GM19463 (cell line): Measurements from ENCODE around the gene TTC14.
"Not testable (repeated sequence)": the region's sequence is repeated elsewhere in the genome, so short reads cannot be mapped to it uniquely, and the experiment has no call there.

Experiments used
- ATAC-seq: cut with Tn5 transposase; IDR thresholded peaks from one replicate; pipeline ENCODE4 v1.9.1; 2021; ENCODE audit warnings: mild to moderate bottlenecking, moderate library complexity; ENCODE audit not compliant: unreplicated experiment

The TTC14 gene, protein sequence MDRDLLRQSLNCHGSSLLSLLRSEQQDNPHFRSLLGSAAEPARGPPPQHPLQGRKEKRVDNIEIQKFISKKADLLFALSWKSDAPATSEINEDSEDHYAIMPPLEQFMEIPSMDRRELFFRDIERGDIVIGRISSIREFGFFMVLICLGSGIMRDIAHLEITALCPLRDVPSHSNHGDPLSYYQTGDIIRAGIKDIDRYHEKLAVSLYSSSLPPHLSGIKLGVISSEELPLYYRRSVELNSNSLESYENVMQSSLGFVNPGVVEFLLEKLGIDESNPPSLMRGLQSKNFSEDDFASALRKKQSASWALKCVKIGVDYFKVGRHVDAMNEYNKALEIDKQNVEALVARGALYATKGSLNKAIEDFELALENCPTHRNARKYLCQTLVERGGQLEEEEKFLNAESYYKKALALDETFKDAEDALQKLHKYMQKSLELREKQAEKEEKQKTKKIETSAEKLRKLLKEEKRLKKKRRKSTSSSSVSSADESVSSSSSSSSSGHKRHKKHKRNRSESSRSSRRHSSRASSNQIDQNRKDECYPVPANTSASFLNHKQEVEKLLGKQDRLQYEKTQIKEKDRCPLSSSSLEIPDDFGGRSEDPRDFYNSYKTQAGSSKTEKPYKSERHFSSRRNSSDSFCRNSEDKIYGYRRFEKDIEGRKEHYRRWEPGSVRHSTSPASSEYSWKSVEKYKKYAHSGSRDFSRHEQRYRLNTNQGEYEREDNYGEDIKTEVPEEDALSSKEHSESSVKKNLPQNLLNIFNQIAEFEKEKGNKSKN

DNA sequence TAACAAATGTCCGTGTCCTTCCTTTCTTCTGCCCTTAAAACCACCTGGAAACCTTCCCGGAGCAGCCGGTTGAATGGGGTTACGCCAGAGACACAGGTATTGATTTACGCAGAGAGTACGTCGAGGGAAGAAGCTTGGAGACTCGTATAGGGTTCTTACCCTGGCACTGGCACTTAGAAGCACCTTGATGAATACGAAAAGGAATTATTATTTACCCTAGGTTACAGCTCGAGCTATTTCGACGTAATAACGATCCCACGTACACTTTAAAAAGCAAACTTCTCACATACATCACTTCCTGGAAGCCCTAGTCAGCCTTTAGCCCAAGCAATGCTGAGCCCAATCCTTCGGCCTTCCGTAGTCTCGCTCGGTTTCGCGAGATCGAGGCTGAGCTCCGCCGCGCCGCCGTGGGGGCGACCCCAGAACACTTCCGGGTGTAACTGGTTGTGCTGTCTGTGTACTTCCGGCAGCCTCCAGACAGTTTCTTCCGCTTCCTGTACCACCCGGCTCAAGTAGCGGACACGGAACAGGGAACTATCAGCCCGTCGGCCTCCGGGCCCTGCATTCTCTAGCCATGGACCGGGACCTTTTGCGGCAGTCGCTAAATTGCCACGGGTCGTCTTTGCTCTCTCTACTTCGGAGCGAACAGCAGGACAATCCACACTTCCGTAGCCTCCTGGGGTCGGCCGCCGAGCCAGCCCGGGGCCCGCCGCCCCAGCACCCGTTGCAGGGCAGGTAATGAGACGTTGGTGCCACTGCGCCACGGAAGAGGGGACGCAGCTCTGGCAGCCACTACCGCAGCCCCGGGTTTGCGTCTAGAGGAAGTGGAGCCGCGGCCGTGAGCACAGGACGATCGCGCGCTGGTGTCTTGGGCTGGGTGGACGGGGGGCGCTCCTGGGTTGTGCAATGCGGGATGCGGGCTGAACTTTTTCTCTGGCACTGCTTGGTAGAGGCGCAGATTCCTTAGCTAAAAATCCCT lies at the start of gene TTC14:
Gene TTC14 (plus strand): TSS at position 476 of the 979 bp plus-strand sequence. CDS start 99 bp downstream, at position 575.
- peak; percentile 97 for ATAC-seq

DNA sequence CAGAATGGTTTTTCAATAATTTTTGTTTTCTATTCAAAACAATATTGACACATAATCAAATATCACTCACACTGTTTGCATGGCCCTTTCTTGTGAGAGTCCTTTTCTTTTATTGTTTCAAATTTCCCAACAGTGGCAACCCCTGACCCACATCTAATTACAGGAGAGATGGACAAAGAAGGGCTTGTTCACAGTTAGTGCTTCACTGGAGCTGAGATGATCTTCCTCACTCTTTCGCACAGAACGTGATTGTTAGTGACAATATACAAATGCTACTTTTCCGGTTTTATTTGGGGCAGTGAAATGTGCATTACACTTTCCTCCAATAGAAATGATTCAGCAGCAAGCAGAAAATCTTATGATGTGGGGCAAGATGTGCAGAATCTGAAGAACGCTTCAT lies 38.6 kb upstream of the TTC14 start:
- ATAC-seq: no peak

DNA sequence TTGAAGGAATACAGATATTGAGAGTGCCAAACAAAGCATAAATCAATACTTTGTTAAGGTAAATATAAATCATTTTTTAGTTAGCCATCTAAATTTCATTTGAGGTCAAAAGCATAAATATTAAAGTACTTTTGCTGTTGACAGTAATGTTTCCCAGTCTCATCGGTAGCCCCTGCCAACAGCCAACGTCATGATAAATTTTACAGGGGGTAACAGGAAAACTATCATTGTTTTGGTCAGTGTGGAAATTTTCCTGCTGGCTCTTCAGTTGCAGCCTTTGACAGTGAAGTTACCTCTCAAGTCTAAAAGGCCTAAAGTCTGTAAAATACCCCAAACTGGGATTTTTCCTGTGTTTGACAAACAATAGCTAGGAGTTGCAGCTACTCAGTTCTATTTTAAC lies 37.3 kb upstream of the TTC14 start:
- no peak for ATAC-seq

DNA sequence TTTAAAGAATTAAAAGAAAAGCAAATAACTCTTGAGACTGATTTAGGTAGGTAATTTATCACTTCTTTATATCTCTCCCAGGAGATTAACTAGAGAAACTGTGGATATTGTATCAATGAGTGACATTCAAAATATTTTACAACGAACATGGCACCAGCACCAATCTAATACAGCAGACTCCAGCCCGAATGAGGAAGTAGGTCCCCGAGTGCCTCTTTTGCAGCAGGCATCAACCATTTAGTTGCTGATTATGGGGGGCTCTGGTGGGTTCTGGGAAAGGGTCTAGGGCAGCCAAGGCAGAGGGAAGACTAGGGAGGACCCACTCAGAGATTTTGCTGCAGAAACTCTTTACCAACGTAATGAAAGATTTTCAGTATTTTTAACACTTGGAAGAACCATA lies 31.7 kb upstream of the TTC14 start:
- ATAC-seq: no peak

DNA sequence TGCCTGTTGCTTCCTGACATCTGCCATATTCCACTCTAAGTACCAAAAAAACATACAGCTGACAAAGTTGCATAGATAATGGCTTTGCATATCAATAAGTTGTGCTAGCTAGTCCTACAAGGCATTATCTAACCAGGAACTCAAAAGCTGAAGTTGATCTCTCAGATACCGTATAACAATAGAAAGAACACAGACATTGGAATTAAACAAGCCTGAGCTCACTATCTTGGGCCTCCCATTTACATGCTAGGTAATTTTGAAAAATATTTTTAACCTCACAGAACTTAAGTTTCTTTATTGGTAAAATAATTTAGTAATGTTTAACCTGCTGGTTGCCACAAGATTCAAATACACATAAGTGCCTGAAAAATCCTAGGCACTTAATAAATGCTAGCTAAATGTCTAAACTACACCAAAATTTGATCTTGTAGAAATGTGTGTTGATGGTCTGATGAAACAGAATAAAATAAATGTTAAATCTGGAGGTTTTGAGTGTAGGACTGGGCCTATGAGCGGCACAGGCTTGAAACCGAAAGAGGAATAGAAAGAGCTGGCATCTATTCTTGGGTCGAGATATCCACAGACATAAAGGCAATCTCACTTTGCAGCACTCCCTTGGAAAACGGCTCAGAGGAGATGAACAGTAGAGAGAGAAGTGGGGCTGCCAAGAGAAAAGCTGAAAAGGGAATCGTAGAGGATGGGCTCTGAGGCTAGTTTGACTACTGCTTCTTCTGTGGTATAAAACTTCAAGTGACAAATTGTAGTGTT lies 29.9 kb upstream of the TTC14 start:
- ATAC-seq: peak; percentile 93

DNA sequence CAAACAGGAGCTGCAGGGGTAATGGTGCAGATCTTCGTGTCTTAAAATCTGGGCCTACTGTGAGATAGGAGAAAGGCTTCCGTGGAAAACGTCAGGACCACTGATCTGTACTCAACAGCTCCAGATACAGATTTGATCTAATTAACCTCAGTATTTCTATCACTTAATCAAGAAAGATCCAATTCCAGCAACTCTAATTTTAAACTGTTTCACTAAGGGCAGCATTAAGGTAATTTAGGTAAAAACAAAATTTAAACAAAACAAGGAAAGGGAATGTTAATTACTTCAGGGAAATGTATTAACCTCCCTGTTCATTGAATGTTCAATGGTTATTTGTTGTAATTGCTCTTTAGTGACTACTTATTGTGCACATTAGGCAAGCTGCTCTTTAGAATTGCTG lies 26.4 kb upstream of the TTC14 start:
- ATAC-seq: no peak

DNA sequence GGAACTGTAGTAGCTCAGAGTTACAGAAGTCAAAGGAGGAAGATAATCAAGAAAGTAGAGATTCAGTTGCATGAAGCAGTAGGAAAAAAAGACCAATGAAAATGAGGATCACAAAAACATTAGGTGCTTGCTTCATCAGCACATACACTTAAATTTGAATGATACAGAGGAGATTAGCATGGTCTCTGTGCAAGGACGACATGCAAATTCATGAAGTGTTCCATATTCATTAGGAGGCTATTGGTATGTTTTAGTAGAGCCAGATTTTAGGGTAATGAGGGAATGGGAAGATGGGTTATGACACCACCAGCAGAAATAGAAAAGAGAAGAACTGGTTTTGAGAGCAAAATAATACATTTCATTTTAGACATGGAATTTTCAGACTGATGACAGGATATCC lies 21.0 kb upstream of the TTC14 start:
- no peak for ATAC-seq

DNA sequence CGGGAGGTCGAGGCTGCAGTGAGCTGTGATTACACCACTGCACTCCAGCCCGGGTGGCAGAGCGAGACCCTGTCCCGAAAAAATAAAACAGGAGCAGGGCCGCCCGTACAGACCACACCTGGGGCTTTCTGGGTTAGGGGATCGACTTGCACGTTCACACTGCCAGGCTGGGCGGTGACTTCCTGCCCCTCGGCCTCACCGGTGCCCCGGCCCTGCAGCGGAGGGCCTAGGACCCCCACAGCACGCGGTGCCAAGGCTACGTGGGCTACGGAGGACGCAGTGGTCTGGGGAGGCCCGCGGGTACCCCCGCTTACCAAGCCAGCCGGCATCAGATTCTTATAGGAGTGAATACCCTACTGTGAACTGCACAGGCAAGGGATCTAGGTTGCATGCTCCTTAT lies 11.6 kb upstream of the TTC14 start:
- ATAC-seq: no peak

DNA sequence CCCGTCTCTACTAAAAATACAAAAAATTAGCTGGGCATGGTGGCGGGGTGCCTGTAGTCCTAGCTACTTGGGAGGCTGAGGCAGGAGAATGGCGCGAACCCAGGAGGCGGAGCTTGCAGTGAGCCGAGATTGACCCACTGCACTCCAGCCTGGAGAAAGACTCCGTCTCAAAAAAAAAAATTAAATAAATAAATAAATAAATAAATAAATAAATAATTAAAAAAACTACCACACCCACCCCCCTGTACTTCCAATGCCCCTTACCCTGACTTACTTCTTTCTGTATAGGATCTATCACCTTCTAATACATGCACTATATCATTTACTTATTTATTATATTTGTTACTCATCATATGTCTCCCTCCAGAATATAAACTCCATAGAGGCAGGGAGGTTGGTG lies 8.3 kb upstream of the TTC14 start:
- not testable (repeated sequence) for ATAC-seq

DNA sequence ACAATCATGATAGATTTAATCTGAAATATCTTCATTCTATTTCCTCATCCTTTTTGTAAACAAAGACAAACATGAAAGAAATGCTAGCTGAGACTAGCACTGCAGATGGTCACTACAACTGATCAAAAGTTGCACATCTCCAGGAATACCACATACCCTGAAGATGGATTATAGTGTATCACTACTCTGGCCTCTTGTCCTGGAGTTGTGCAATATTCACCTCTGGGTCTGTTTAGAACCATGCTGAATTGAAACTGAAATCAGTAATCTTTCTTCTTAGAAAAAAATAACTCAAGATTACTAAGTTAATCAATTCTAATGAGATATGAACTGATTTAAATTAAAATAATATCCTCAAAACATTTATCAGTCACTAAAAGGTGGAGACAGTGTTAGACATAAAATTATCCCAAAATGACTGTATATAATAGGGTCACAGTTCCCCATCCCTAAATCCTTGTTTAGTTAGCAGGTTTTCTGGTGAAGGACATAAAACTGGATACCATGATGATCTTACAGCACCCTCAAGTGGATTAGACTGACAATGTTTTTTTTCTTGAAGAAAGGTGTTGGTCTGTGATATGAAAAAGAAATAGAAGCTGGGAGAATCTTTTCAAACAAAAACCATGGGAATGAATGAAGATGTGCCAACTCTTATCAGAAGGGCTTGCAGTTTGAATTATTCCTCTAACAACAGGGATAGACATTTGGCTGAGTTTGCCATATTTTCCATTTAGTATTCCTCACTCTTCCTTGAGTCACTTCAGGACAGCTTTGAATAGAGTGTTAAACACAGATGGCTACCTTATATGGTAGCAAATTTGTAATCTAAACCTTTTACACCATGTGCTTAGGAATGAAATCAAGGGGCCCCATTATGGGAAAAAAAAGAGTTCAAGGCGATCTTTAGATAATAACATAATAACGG lies 7.1 kb upstream of the TTC14 start:
- peak; percentile 65 for ATAC-seq

DNA sequence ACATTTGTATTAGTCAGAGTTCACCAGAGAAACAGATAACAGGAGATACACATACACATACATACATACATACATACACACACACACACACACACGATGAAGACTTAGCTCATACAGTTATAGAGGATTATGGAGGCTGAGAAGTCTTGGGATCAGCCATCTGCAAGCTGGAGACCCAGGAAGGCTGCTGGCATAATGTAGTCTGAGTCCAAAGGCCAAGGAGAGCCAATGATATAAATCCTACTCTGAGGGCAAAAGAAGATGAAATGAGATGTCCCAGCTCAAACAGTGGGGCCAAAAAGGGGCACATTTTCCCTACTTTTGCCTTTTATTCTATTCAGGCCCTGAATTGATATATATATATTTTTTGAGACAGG lies 6.4 kb upstream of the TTC14 start:
- ATAC-seq: no peak

DNA sequence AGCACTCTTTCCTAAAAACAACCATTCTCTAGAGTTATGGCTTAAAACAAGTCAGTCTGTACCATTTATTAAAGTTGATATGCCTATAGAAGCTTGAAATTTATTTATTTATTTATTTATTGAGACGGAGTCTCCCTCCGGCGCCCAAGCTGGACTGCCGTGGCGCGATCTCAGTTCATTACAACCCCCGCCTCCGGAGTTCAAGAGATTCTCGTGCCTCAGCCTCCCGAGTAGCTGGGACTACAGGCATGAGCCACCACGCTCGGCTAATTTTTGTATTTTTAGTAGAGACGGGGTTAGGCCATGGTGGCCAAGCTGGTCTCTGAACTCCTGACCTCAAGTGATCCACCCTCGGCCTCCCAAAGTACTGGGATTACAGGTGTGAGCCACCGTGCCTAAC lies 1.5 kb upstream of the TTC14 start:
- no peak for ATAC-seq

DNA sequence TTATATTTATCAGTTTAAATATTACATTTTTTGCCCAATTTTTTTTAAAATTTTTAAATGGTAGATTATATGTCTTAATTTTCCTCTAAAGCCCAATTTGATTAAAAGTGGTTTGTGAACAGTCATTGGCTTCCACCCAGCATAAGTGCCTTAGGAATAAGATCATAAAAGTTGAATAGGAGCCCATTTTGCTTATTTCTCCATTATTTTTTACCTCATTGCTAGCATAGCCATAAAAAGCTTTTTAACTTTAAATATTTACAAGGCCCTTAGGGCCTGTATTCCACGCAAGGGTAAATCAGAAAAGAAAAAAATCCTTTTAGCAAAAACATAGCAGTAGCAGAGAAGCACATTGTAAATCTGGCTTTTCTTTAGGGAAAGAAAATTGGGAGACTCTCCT lies 9.0 kb downstream of the TTC14 start:
- ATAC-seq: no peak

DNA sequence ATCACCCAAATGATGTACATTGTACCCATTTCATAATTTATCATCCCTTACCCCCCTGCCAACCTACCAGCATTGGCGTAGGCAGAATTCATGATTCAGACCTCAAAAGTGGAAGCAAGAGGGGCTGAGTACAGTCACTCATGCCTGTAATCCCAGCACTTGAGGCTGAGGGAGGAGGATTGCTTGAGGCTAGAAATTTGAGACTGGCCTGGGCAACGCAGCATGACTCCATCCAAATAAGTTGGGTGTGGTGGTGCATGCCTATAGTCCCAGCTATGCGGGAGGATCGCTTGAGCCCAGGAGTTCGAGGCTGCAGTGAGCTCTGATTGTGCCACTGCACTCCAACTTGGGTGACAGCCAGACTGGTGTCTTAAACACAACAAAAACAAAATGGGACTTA lies 10.4 kb downstream of the TTC14 start:
- ATAC-seq: no peak

DNA sequence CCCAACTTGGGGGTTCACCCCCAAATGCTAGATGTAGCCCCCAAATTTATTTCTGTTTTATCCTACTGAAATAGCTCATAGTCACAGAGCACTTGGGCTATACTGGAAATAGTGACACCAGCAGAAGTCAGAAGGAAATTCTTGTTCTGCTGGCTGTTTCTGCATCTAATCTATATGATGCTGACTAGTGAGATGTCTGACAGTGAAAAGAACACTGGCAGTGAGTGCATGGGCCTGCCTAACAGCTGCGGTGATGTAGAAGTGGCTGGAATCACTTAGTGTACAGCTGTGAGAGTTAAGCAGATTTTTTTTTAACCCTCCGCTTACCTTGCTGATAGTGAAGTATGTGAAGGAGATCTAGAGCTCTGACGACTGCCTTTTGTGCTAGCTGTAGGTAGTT lies 14.0 kb downstream of the TTC14 start:
- ATAC-seq: no peak

DNA sequence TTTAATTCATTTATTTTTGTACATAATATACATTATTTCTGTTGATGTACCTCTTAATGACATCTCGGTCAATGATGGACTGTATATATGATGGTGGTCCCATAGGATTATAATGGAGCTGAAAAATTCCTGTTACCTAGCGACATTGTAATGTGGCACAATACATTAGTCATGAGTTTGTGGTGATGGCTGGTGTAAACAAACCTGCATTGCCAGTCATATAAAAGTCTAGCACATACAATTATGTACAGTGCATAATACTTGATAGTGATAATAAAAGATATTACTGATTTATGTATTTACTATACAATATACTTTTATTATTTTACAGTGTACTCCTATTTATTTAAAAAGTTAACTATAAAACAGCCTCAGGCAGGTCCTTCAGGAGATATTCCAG lies 15.1 kb downstream of the TTC14 start:
- no peak for ATAC-seq

DNA sequence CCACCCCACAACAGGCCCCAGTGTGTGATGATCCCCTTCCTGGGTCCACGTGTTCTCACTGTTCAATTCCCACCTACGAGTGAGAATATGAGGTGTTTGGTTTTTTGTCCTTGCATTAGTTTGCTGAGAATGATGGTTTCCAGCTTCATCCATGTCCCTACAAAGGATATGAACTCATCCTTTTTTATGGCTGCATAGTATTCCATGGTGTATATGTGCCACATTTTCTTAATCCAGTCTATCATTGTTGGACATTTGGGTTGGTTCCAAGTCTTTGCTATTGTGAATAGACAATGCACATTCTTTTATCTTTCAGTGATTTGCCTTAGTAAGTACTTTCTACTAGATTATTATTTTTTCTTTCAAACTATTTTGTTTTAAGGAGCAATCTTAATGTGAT lies 16.6 kb downstream of the TTC14 start:
- ATAC-seq: not testable (repeated sequence)

DNA sequence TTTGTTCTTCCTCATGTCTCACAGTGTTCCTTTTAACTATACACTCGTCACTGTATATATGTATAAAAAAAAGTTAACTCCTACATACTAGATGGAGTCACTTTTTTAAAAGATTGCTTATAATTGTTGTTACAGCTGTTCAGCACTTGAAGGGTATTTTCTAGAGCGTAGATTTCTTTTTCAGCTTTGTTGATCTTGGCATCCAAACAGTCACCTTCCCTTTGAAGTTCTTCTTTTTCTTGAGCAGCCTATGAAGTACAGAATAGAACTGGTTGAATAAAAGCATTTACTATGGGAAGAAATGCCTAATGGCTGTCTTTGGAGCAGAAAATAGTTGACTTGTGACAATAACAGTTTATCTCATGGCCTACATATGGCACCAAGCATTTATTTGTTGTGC lies 17.8 kb downstream of the TTC14 start:
- no peak for ATAC-seq

DNA sequence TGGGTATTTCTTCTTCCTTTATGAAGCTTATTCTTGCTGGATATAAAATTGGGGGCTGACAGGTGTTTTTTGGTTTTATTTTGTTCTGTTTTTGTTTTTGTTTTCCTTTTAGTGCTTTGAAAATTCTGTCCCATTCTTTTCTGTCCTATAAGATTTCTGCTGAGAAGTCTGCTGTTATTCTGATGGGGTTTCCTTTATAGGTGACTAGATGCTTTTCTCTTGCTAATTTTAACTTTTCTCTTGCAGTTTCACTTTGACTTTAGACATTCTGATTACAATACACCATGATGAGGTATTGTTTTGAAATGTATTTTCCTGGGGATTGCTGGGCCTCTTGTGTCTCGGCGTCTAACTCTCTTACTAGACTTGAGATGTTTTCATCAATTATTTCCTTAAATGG lies 22.8 kb downstream of the TTC14 start:
- ATAC-seq: peak; percentile 49
